Gastroesophageal sphincter (tissue), 3 donors: ENCODE measurements around the gene PARD3B.

ENCODE experiments used
- POLR2A ChIP-seq, 2 donors: fragments of 450-650 bp; IDR thresholded peaks; one replicate each; pipeline ENCODE4 v1.6.1; 2017; ENCODE audit warnings: antibody characterized with exemption in 2 of 2, mild to moderate bottlenecking in 2 of 2, moderate library complexity in 1 of 2
- TF ChIP-seq, protein P1 (sequence below), 4 experiments: fragments of 200-600 bp in 2 of 4; fragments of 450-650 bp in 2 of 4; sonication (generic) in 1 of 4; IDR thresholded peaks; one replicate each; pipeline ENCODE4 v1.5.1; 2017 to 2019; ENCODE audit warnings: antibody characterized with exemption in 4 of 4, mild to moderate bottlenecking in 2 of 4, moderate library complexity in 2 of 4

DNA sequence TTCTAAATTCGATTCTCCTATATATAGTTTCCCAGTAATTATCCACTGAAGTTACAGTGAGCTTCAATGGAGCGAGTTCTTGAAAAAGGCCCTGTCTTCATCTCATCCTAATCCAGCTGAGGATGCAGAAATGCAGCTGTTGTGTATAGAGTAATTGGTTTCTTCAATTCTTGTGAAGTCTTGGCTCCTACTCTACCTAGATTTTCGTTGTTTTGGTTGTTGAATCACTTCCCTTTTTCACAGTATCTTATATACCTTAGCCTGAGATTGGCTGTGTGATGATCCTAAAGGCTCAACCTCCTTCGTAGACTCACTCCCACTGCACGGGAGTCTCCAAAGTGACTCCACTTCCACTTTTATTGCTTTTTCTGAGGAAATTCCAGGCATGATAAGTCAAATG lies 280.4 kb downstream of the PARD3B start:
- TF ChIP-seq, protein P1, sequence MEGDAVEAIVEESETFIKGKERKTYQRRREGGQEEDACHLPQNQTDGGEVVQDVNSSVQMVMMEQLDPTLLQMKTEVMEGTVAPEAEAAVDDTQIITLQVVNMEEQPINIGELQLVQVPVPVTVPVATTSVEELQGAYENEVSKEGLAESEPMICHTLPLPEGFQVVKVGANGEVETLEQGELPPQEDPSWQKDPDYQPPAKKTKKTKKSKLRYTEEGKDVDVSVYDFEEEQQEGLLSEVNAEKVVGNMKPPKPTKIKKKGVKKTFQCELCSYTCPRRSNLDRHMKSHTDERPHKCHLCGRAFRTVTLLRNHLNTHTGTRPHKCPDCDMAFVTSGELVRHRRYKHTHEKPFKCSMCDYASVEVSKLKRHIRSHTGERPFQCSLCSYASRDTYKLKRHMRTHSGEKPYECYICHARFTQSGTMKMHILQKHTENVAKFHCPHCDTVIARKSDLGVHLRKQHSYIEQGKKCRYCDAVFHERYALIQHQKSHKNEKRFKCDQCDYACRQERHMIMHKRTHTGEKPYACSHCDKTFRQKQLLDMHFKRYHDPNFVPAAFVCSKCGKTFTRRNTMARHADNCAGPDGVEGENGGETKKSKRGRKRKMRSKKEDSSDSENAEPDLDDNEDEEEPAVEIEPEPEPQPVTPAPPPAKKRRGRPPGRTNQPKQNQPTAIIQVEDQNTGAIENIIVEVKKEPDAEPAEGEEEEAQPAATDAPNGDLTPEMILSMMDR (IDR thresholded peaks at IDR 0.05): no peak
- TF ChIP-seq POLR2A (IDR thresholded peaks at IDR 0.05): no peak
